ENCODE results near the gene RBM45.
"Not testable (repeated sequence)": the region's sequence is repeated elsewhere in the genome, so short reads cannot be mapped to it uniquely, and the experiment has no call there.

Gene RBM45

GRCh38 chr2:178142274-178143065, 30.2 kb downstream of the RBM45 start:
- DNase-seq (ENCODE audit: extremely low spot score), result peak; percentile 26
- CTCF ChIA-PET, result interaction anchor here (0.6 to 1.4 kb wide), 2 partner anchors 11 to 253 kb away, joined by 3 to 5 read pairs; no protein-coding TSS in a partner anchor
- peak; percentile 72 for TF ChIP-seq PKNOX1 (IDR thresholded peaks at IDR 0.05)
- TF ChIP-seq ARNT (IDR thresholded peaks at IDR 0.05), result no peak
- POLR2A ChIA-PET, result interaction anchor here (1.3 kb wide), 1 partner anchor 309 kb away, joined by 4 read pairs; the partner anchor contains the start of genes PJVK and PRKRA

- TF ChIP-seq CTBP1 (IDR thresholded peaks at IDR 0.05; ENCODE audit: borderline replicate concordance) (no peak), PKNOX1 (IDR thresholded peaks at IDR 0.05) (no peak), SUZ12 (IDR thresholded peaks at IDR 0.05) (no peak), FOXK2 (IDR thresholded peaks at IDR 0.05) (no peak), ARNT (IDR thresholded peaks at IDR 0.05) (no peak), BHLHE40 (IDR thresholded peaks at IDR 0.05; ENCODE audit: borderline replicate concordance) (no peak)
- ChIA-PET CTCF (interaction anchor here (0.6 to 1.4 kb wide), 2 partner anchors 12 to 252 kb away, joined by 3 to 5 read pairs; no protein-coding TSS in a partner anchor), POLR2A (interaction anchor here (1.3 kb wide), 1 partner anchor 308 kb away, joined by 4 read pairs; the partner anchor contains the start of genes PJVK and PRKRA)
- no peak for DNase-seq (ENCODE audit: extremely low spot score)
Observed at GRCh38 chr2:178143481-178143880, 31.2 kb downstream of the RBM45 start.

- no peak for DNase-seq (ENCODE audit: extremely low spot score)
- POLR2A ChIA-PET, result no interaction called here
- no peak for TF ChIP-seq PKNOX1 (IDR thresholded peaks at IDR 0.05)
- no peak for TF ChIP-seq BHLHE40 (IDR thresholded peaks at IDR 0.05; ENCODE audit: borderline replicate concordance)
- no peak for TF ChIP-seq ZNF384 (IDR thresholded peaks at IDR 0.05)
- no peak for TF ChIP-seq ELF4 (IDR thresholded peaks at IDR 0.05)
- TF ChIP-seq SP1 (IDR thresholded peaks at IDR 0.05), result no peak
- no peak for TF ChIP-seq LEF1 (IDR thresholded peaks at IDR 0.05; ENCODE audit: borderline replicate concordance)
- no peak for TF ChIP-seq HDGF (IDR thresholded peaks at IDR 0.05; ENCODE audit: borderline replicate concordance)
- TF ChIP-seq ARNT (IDR thresholded peaks at IDR 0.05), result no peak
- no peak for TF ChIP-seq NFRKB (IDR thresholded peaks at IDR 0.05)
- no peak for TF ChIP-seq FOXA1 (IDR thresholded peaks at IDR 0.05)
- no peak for TF ChIP-seq TARDBP (IDR thresholded peaks at IDR 0.05)
- TF ChIP-seq FOXM1 (IDR thresholded peaks at IDR 0.05; ENCODE audit: borderline replicate concordance), result no peak
- TF ChIP-seq FOXK2 (IDR thresholded peaks at IDR 0.05), result no peak
- TF ChIP-seq CTBP1 (IDR thresholded peaks at IDR 0.05; ENCODE audit: borderline replicate concordance), result no peak
- no peak for TF ChIP-seq SUZ12 (IDR thresholded peaks at IDR 0.05)
- no peak for TF ChIP-seq L3MBTL2 (conservative IDR thresholded peaks at IDR 0.05)
- CTCF ChIA-PET, result no interaction called here
Observed at GRCh38 chr2:178152033-178152432, 39.8 kb downstream of the RBM45 start.

GRCh38 chr2:178152542-178152941, 40.3 kb downstream of the RBM45 start:
- POLR2A ChIA-PET, result no interaction called here
- DNase-seq (ENCODE audit: extremely low spot score), result no peak
- TF ChIP-seq NFRKB (IDR thresholded peaks at IDR 0.05), result no peak
- TF ChIP-seq L3MBTL2 (conservative IDR thresholded peaks at IDR 0.05), result no peak
- TF ChIP-seq ELF4 (IDR thresholded peaks at IDR 0.05), result no peak
- TF ChIP-seq ZNF384 (IDR thresholded peaks at IDR 0.05), result no peak
- TF ChIP-seq LEF1 (IDR thresholded peaks at IDR 0.05; ENCODE audit: borderline replicate concordance), result no peak
- no peak for TF ChIP-seq CTBP1 (IDR thresholded peaks at IDR 0.05; ENCODE audit: borderline replicate concordance)
- no peak for TF ChIP-seq FOXM1 (IDR thresholded peaks at IDR 0.05; ENCODE audit: borderline replicate concordance)
- no peak for TF ChIP-seq FOXK2 (IDR thresholded peaks at IDR 0.05)
- no peak for TF ChIP-seq PKNOX1 (IDR thresholded peaks at IDR 0.05)
- no peak for TF ChIP-seq BHLHE40 (IDR thresholded peaks at IDR 0.05; ENCODE audit: borderline replicate concordance)
- no peak for TF ChIP-seq SP1 (IDR thresholded peaks at IDR 0.05)
- no peak for TF ChIP-seq FOXA1 (IDR thresholded peaks at IDR 0.05)
- TF ChIP-seq TARDBP (IDR thresholded peaks at IDR 0.05), result no peak
- no peak for TF ChIP-seq ARNT (IDR thresholded peaks at IDR 0.05)
- no peak for TF ChIP-seq SUZ12 (IDR thresholded peaks at IDR 0.05)
- TF ChIP-seq HDGF (IDR thresholded peaks at IDR 0.05; ENCODE audit: borderline replicate concordance), result no peak
- CTCF ChIA-PET, result no interaction called here

GRCh38 chr2:178152977-178153376, 40.7 kb downstream of the RBM45 start:
- ChIA-PET POLR2A (no interaction called here), CTCF (no interaction called here)
- no peak for TF ChIP-seq ARNT (IDR thresholded peaks at IDR 0.05)
- TF ChIP-seq ZNF384 (IDR thresholded peaks at IDR 0.05), result no peak
- no peak for TF ChIP-seq SUZ12 (IDR thresholded peaks at IDR 0.05)
- DNase-seq (ENCODE audit: extremely low spot score), result no peak

GRCh38 chr2:178153878-178154277, 41.6 kb downstream of the RBM45 start:
- DNase-seq (ENCODE audit: extremely low spot score); POLR2A ChIA-PET; CTCF ChIA-PET: not testable (repeated sequence)
